Common myeloid progenitor, CD34-positive (primary cell): ENCODE measurements around the gene SMAD4.
"Not testable (repeated sequence)": the region's sequence is repeated elsewhere in the genome, so short reads cannot be mapped to it uniquely, and the experiment has no call there.

Experiments used
- CTCF ChIA-PET: fragments of 350-600 bp; sonication (Branson Sonifier 250); formaldehyde crosslinking; loops from one replicate; lab custom pipeline; 2021; ENCODE audit warnings: antibody characterized with exemption; lab: Charles Lee
- POLR2A ChIA-PET: fragments of 350-600 bp; sonication (Branson Sonifier 250); formaldehyde crosslinking; loops from one replicate; lab custom pipeline; 2021; ENCODE audit warnings: antibody characterized with exemption; lab: Charles Lee
- DNase-seq, 3 donors: peaks; one replicate each; pipeline versions ENCODE4 v3.0.0 to v3.0.0-alpha.2; 2013
- H3K27ac ChIP-seq, 2 experiments: 1 replicate in 1 of 2; 2 replicates in 1 of 2; pipeline ENCODE4 v1.7.0; 2013; ENCODE audit warnings: inconsistent platforms in 2 of 2, low read length in 2 of 2, mild to moderate bottlenecking in 2 of 2, low read depth in 1 of 2, moderate library complexity in 1 of 2; ENCODE audit not compliant: severe bottlenecking in 2 of 2, insufficient read depth in 1 of 2, poor library complexity in 1 of 2
- H3K27me3 ChIP-seq, 5 experiments: replicated peaks in 2 of 5; 1 replicate in 3 of 5; 2 replicates in 2 of 5; pipeline versions ENCODE4 v1.6.1 to v1.7.0; 2013; ENCODE audit warnings: low read length in 4 of 5, mild to moderate bottlenecking in 2 of 5, moderate library complexity in 2 of 5, inconsistent platforms in 1 of 5; ENCODE audit not compliant: insufficient read depth in 5 of 5, control insufficient read depth in 4 of 5
- H3K36me3 ChIP-seq, 4 experiments: 1 replicate in 2 of 4; 2 replicates in 2 of 4; pipeline versions ENCODE4 v1.6.1 to v1.7.0; 2013; ENCODE audit warnings: low read length in 3 of 4, control low read depth in 1 of 4, mild to moderate bottlenecking in 1 of 4; ENCODE audit not compliant: control insufficient read depth in 4 of 4, insufficient read depth in 4 of 4
- H3K4me1 ChIP-seq, 4 experiments: 1 replicate in 3 of 4; 2 replicates in 1 of 4; pipeline versions ENCODE4 v1.6.1 to v1.7.1; 2013; ENCODE audit warnings: low read length in 3 of 4, mild to moderate bottlenecking in 3 of 4, control low read depth in 1 of 4, inconsistent platforms in 1 of 4, moderate library complexity in 1 of 4; ENCODE audit not compliant: control insufficient read depth in 4 of 4, insufficient read depth in 4 of 4; ENCODE audit errors: control extremely low read depth in 1 of 4
- H3K4me3 ChIP-seq, 7 experiments: 1 replicate in 4 of 7; 2 replicates in 3 of 7; pipeline versions ENCODE4 v1.5.1 to v1.7.0; 2013; ENCODE audit warnings: mild to moderate bottlenecking in 7 of 7, low read length in 6 of 7, moderate library complexity in 6 of 7, inconsistent platforms in 2 of 7, low read depth in 2 of 7, control low read depth in 1 of 7; ENCODE audit not compliant: insufficient read depth in 4 of 7, control insufficient read depth in 1 of 7; ENCODE audit errors: extremely low read depth in 1 of 7
- H3K9me3 ChIP-seq, 5 experiments: 1 replicate in 4 of 5; 2 replicates in 1 of 5; pipeline versions ENCODE4 v1.6.1 to v1.7.1; 2013; ENCODE audit warnings: low read length in 4 of 5, mild to moderate bottlenecking in 2 of 5, inconsistent platforms in 1 of 5, low read depth in 1 of 5, moderate library complexity in 1 of 5; ENCODE audit not compliant: control insufficient read depth in 4 of 5, insufficient read depth in 2 of 5; ENCODE audit errors: control extremely low read depth in 1 of 5
- WGBS: methylation state at CpG from one replicate; pipeline ENCODE4 v1.1.5; 2013; ENCODE audit not compliant: insufficient coverage; 5-methylcytosine and 5-hydroxymethylcytosine counted together

Gene SMAD4

GRCh38 chr18:51119976-51120375, 90.0 kb downstream of the SMAD4 start:
- CTCF ChIA-PET: interaction anchor here (1.2 kb wide), 1 partner anchor 158 kb away, joined by 3 read pairs; no protein-coding TSS in a partner anchor
- H3K4me3 ChIP-seq, H3K27ac ChIP-seq, DNase-seq, H3K27me3 ChIP-seq, H3K36me3 ChIP-seq, H3K9me3 ChIP-seq, POLR2A ChIA-PET, H3K4me1 ChIP-seq: not testable (repeated sequence)
- 96% methylated on average over 13 of the region's 16 CpGs for WGBS

DNA sequence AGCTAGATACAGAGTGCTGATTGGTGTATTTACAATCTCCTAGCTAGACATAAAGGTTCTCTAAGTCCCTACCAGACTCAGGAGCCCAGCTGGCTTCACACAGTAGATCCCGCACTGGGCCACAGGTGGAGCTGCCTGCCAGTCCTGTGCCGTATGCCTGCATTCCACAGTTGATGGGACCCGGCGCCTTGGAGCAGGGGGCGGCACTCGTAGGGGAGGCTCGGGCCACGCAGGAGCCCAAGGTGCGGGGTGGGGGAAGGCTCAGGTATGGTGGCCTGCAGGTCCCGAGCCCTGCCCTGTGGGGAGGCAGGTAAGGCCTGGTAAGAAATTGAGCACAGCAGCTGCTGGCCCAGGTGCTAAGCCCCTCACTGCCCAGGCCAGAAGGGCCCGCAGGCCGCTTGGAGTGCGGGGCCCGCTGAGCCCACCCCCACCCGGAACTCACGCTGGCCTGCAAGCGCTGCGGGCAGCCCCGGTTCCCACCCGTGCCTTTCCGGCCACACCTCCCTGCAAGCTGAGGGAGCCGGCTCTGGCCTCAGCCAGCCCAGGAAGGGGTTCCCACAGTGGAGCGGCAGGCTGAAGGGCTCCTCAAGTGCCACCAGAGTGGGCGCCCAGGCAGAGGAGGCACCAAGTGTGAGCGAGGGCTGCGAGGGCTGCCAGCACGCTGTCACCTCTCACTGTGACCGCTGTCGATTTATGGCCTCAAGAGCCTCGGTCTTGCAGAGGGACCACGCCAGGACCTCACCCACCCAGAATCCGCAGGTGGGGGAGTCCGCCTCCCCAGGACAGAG, 91.0 kb downstream of the SMAD4 start:
- no peaks in the 10 kb centered on the region for H3K36me3 ChIP-seq
- H3K4me1 ChIP-seq: no peaks in the 10 kb centered on the region
- H3K4me3 ChIP-seq: no peak overlapping the region
- POLR2A ChIA-PET: no interaction called here
- peaks cover 0 to 7% (median 0%) of the 10 kb centered on the region in 5 experiments for H3K9me3 ChIP-seq
- DNase-seq: no peak
- 98% methylated on average over 32 of the region's 33 CpGs for WGBS
- H3K27me3 ChIP-seq: peaks cover 0 to 3% (median 0%) of the 10 kb centered on the region in 5 experiments
- CTCF ChIA-PET: interaction anchor here (1.2 kb wide), 1 partner anchor 157 kb away, joined by 3 read pairs; no protein-coding TSS in a partner anchor
- no peak overlapping the region for H3K27ac ChIP-seq

- Histone ChIP-seq H3K4me1 (no peaks in the 10 kb centered on the region), H3K4me3 (no peak overlapping the region), H3K36me3 (no peaks in the 10 kb centered on the region), H3K27ac (no peak overlapping the region), H3K27me3 (peaks cover 0 to 3% (median 0%) of the 10 kb centered on the region in 5 experiments), H3K9me3 (peaks cover 0 to 7% (median 0%) of the 10 kb centered on the region in 5 experiments)
- no peak for DNase-seq
- POLR2A ChIA-PET: no interaction called here
- CTCF ChIA-PET: no interaction called here
- 94% methylated on average over 2 of the region's 4 CpGs for WGBS
These were observed 91.5 kb downstream of the SMAD4 start for GRCh38 chr18:51121597-51121857.

GRCh38 chr18:51122266-51123045, 92.4 kb downstream of the SMAD4 start:
- Histone ChIP-seq H3K36me3 (no peaks in the 10 kb centered on the region), H3K27ac (no peak overlapping the region), H3K4me1 (no peaks in the 10 kb centered on the region), H3K4me3 (no peak overlapping the region), H3K9me3 (peaks cover 0 to 7% (median 0%) of the 10 kb centered on the region in 5 experiments), H3K27me3 (peaks cover 0 to 3% (median 0%) of the 10 kb centered on the region in 5 experiments)
- 98% methylated on average over 10 of the region's 19 CpGs for WGBS
- ChIA-PET CTCF (no interaction called here), POLR2A (no interaction called here)
- DNase-seq: no peak

GRCh38 chr18:51123046-51123395, 93.0 kb downstream of the SMAD4 start:
- Histone ChIP-seq H3K9me3 (peaks cover 0 to 7% (median 0%) of the 10 kb centered on the region in 5 experiments), H3K27me3 (peaks cover 0 to 3% (median 0%) of the 10 kb centered on the region in 5 experiments), H3K36me3 (no peaks in the 10 kb centered on the region), H3K4me3 (no peak overlapping the region), H3K27ac (no peak overlapping the region), H3K4me1 (no peaks in the 10 kb centered on the region)
- no peak for DNase-seq
- CTCF ChIA-PET: no interaction called here
- WGBS: 98% methylated on average over 7 of the region's 7 CpGs
- POLR2A ChIA-PET: no interaction called here

- POLR2A ChIA-PET: no interaction called here
- H3K27me3 ChIP-seq: peaks cover 0 to 3% (median 0%) of the 10 kb centered on the region in 5 experiments
- H3K4me1 ChIP-seq: no peaks in the 10 kb centered on the region
- H3K9me3 ChIP-seq: peaks cover 0 to 7% (median 0%) of the 10 kb centered on the region in 5 experiments
- no peak overlapping the region for H3K4me3 ChIP-seq
- H3K36me3 ChIP-seq: no peaks in the 10 kb centered on the region
- CTCF ChIA-PET: no interaction called here
- 97% methylated on average over 7 of the region's 10 CpGs for WGBS
- no peak overlapping the region for H3K27ac ChIP-seq
- no peak for DNase-seq
These were observed 93.5 kb downstream of the SMAD4 start for GRCh38 chr18:51123481-51123880.

- H3K36me3 ChIP-seq: no peaks in the 10 kb centered on the region
- ChIA-PET CTCF (no interaction called here), POLR2A (no interaction called here)
- peaks cover 0 to 7% (median 0%) of the 10 kb centered on the region in 5 experiments for H3K9me3 ChIP-seq
- WGBS: 83% methylated on average over 8 of the region's 10 CpGs
- no peak overlapping the region for H3K4me3 ChIP-seq
- no peak overlapping the region for H3K27ac ChIP-seq
- H3K27me3 ChIP-seq: peaks cover 0 to 3% (median 0%) of the 10 kb centered on the region in 5 experiments
- DNase-seq: no peak
- no peaks in the 10 kb centered on the region for H3K4me1 ChIP-seq
These were observed 94.0 kb downstream of the SMAD4 start for GRCh38 chr18:51123936-51124486.
